HL-60 (cell line): ENCODE data around the gene GFRA1.

ENCODE experiments used
- DNase-seq, 2 experiments: peaks; one replicate each; pipeline ENCODE4 v3.0.0-alpha.2; 2010 to 2020; ENCODE audit warnings: low read depth in 1 of 2, low spot score in 1 of 2
- H3K27ac ChIP-seq: fragments of 250-450 bp; sonication (Bioruptor Pico); replicated peaks from 2 replicates; pipeline ENCODE4 v1.5.1; 2020; ENCODE audit warnings: mild to moderate bottlenecking, moderate library complexity
- H3K27me3 ChIP-seq: fragments of 250-450 bp; sonication (Bioruptor Pico); 2 replicates; pipeline ENCODE4 v1.5.1; 2021; ENCODE audit warnings: mild to moderate bottlenecking, moderate library complexity; ENCODE audit not compliant: insufficient read depth, poor library complexity, severe bottlenecking
- H3K4me3 ChIP-seq: replicated peaks from 2 replicates; pipeline ENCODE4 v1.5.1; 2011; ENCODE audit warnings: mild to moderate bottlenecking, control low read depth, low read length; ENCODE audit not compliant: insufficient read depth
- CTCF ChIP-seq: IDR thresholded peaks from one replicate; pipeline ENCODE4 v1.5.1; 2011; ENCODE audit warnings: low read length, control low read depth, inconsistent platforms; ENCODE audit not compliant: insufficient read depth
- GABPA ChIP-seq: IDR thresholded peaks from 2 replicates; pipeline ENCODE4 v1.6.1; 2012; ENCODE audit warnings: low read depth
- POLR2AphosphoS5 ChIP-seq: IDR thresholded peaks from 2 replicates; pipeline ENCODE4 v1.6.1; 2012; ENCODE audit warnings: low read depth
- REST ChIP-seq: IDR thresholded peaks from 2 replicates; pipeline ENCODE4 v1.6.1; 2012; ENCODE audit warnings: low read depth; ENCODE audit not compliant: insufficient replicate concordance
- SPI1 ChIP-seq: IDR thresholded peaks from 2 replicates; pipeline ENCODE4 v1.6.1; 2012; ENCODE audit warnings: low read depth, mild to moderate bottlenecking, borderline replicate concordance

Gene GFRA1

GRCh38 chr10:116011929-116012328, 261.1 kb downstream of the GFRA1 start:
- Histone ChIP-seq H3K27me3 (no peaks in the 10 kb centered on the region), H3K27ac (no peak overlapping the region), H3K4me3 (no peak overlapping the region)
- no peak for DNase-seq
- TF ChIP-seq POLR2AphosphoS5 (no peak), CTCF (no peak), GABPA (no peak), SPI1 (no peak), REST (no peak)

GRCh38 chr10:116007256-116007891, 265.6 kb downstream of the GFRA1 start:
- TF ChIP-seq GABPA (no peak), POLR2AphosphoS5 (no peak), REST (no peak), SPI1 (no peak), CTCF (no peak)

More at GRCh38 chr10:116007256-116007891, 265.6 kb downstream of the GFRA1 start:
- no peak for DNase-seq
- Histone ChIP-seq H3K4me3 (no peak overlapping the region), H3K27ac (no peak overlapping the region), H3K27me3 (no peaks in the 10 kb centered on the region)
